H4 (cell line): ENCODE data around the gene GOLGA8A. TPM values are rescaled to one million over a fixed set of nuclear protein-coding genes. Genes with fewer than 3 reads are reported as not detected.
"Not testable (repeated sequence)": the region's sequence is repeated elsewhere in the genome, so short reads cannot be mapped to it uniquely, and the experiment has no call there.

ENCODE experiments used
- DNase-seq: peaks from one replicate; pipeline ENCODE4 v3.0.0-alpha.2; 2015; ENCODE audit warnings: low spot score
- total RNA-seq: library from RNA; depleted of rRNA; stranded (reverse); fragments of >200 nt; shearing (Covaris generic); gene quantifications from 2 replicates; pipeline ENCODE4 v1.2.3, GENCODE V29; 2014; rRNA removed

The GOLGA8A gene
- total RNA-seq = 1.3 and 2.1 TPM in 2 replicates

GRCh38 chr15:34437687-34438086 is at the start of gene GOLGA8A:
TSS of gene GOLGA8A (minus strand) at chr15:34437808. CDS start at chr15:34389691, 48,117 bp downstream.
- peak; percentile 22 for DNase-seq

GRCh38 chr15:34483644-34484043 is 46.0 kb upstream of the GOLGA8A start:
- no peak for DNase-seq

- no peak for DNase-seq
Measured at GRCh38 chr15:34481370-34481769, 43.8 kb upstream of the GOLGA8A start.

GRCh38 chr15:34473840-34474239 is 36.2 kb upstream of the GOLGA8A start:
- DNase-seq = no peak

- DNase-seq = no peak
Measured at GRCh38 chr15:34472947-34473346, 35.3 kb upstream of the GOLGA8A start.

- DNase-seq = no peak
Measured at GRCh38 chr15:34470892-34471291, 33.3 kb upstream of the GOLGA8A start.

- DNase-seq = peak; percentile 23
Measured at GRCh38 chr15:34470091-34470490, 32.5 kb upstream of the GOLGA8A start.

- DNase-seq = no peak
Measured at GRCh38 chr15:34461730-34462129, 24.1 kb upstream of the GOLGA8A start.

GRCh38 chr15:34460451-34460850 is 22.8 kb upstream of the GOLGA8A start:
- DNase-seq = no peak

GRCh38 chr15:34456658-34457057 is 19.1 kb upstream of the GOLGA8A start:
- no peak for DNase-seq

GRCh38 chr15:34442891-34443290 is 5.3 kb upstream of the GOLGA8A start:
- DNase-seq = no peak

GRCh38 chr15:34439878-34440277 is 2.3 kb upstream of the GOLGA8A start:
- no peak for DNase-seq

GRCh38 chr15:34436956-34437442 is 609 bp downstream of the GOLGA8A start:
- no peak for DNase-seq

- no peak for DNase-seq
Measured at GRCh38 chr15:34436126-34436955, 1.3 kb downstream of the GOLGA8A start.

GRCh38 chr15:34435658-34436057 is 1.9 kb downstream of the GOLGA8A start:
- DNase-seq = no peak

- no peak for DNase-seq
Measured at GRCh38 chr15:34434627-34435305, 2.8 kb downstream of the GOLGA8A start.

- not testable (repeated sequence) for DNase-seq
Measured at GRCh38 chr15:34433956-34434626, 3.5 kb downstream of the GOLGA8A start.

- DNase-seq = not testable (repeated sequence)
Measured at GRCh38 chr15:34430642-34431041, 7.0 kb downstream of the GOLGA8A start.

- not testable (repeated sequence) for DNase-seq
Measured at GRCh38 chr15:34423425-34424090, 14.1 kb downstream of the GOLGA8A start.

GRCh38 chr15:34420953-34421352 is 16.7 kb downstream of the GOLGA8A start:
- DNase-seq = not testable (repeated sequence)

GRCh38 chr15:34418435-34418834 is 19.2 kb downstream of the GOLGA8A start:
- not testable (repeated sequence) for DNase-seq

- DNase-seq = not testable (repeated sequence)
Measured at GRCh38 chr15:34409511-34409910, 28.1 kb downstream of the GOLGA8A start.
